Stimulated activated naive B cell treated with anti-CD40 and anti-IgM and Interleukin-4, amounts not matched to agents 10 μg/mL and 1 μg/mL and 100 μg/mL, for 72 hours (primary cell): ENCODE data around the gene DIO2.

Experiments used
- ATAC-seq, 2 donors: fragments of 150-1000 bp; cut with Tn5 transposase; replicated peaks; 2 replicates each; pipeline ENCODE4 v1.10.0; 2021; ENCODE audit warnings: moderate library complexity in 1 of 2
- DNase-seq: peaks from one replicate; pipeline ENCODE4 v3.0.0; 2021
- H3K27ac Mint-ChIP-seq: one replicate; pipeline ENCODE4 v1.8.0; 2022; ENCODE audit warnings: mild to moderate bottlenecking, mixed read lengths
- H3K27me3 Mint-ChIP-seq, 2 donors: one replicate each; pipeline ENCODE4 v1.8.0; 2022; ENCODE audit warnings: mixed read lengths in 2 of 2
- H3K36me3 Mint-ChIP-seq, 2 donors: one replicate each; pipeline ENCODE4 v1.8.0; 2022; ENCODE audit warnings: mixed read lengths in 2 of 2, mild to moderate bottlenecking in 1 of 2
- H3K4me1 Mint-ChIP-seq, 2 donors: one replicate each; pipeline ENCODE4 v1.8.0; 2022; ENCODE audit warnings: mixed read lengths in 2 of 2, mild to moderate bottlenecking in 1 of 2
- H3K4me3 Mint-ChIP-seq, 2 donors: one replicate each; pipeline ENCODE4 v1.8.0; 2022; ENCODE audit warnings: mild to moderate bottlenecking in 2 of 2, mixed read lengths in 2 of 2, moderate library complexity in 1 of 2
- H3K9me3 Mint-ChIP-seq, 2 donors: one replicate each; pipeline ENCODE4 v1.8.0; 2022; ENCODE audit warnings: mixed read lengths in 2 of 2, mild to moderate bottlenecking in 1 of 2

Gene DIO2

GRCh38 chr14:80211153-80212022 is at the start of gene DIO2:
Gene DIO2, minus strand, starts transcription at chr14:80211504. Its CDS starts 32 bp downstream, at chr14:80211472.
- H3K36me3 Mint-ChIP-seq: no peaks in the 10 kb centered on the region
- H3K4me3 Mint-ChIP-seq: no peak within 1 kb of the TSS
- ATAC-seq (no peak), DNase-seq (no peak)
- H3K9me3 Mint-ChIP-seq: peaks cover 0 to 3% of the 10 kb centered on the region in 2 donors
- H3K27ac Mint-ChIP-seq: peak within 1 kb of the TSS; percentile 10
- H3K4me1 Mint-ChIP-seq: peaks cover 3 to 6% of the 10 kb centered on the region in 2 donors
- peaks cover 5 to 8% of the 10 kb centered on the region in 2 donors for H3K27me3 Mint-ChIP-seq

GRCh38 chr14:80260645-80261044 is 49.3 kb upstream of the DIO2 start:
- ATAC-seq (no peak), DNase-seq (no peak)
- Mint-ChIP-seq H3K27me3 (no peaks in the 10 kb centered on the region), H3K9me3 (peaks cover 0 to 6% of the 10 kb centered on the region in 2 donors), H3K27ac (no peak overlapping the region), H3K36me3 (no peaks in the 10 kb centered on the region), H3K4me1 (no peaks in the 10 kb centered on the region), H3K4me3 (no peak overlapping the region)

DNA sequence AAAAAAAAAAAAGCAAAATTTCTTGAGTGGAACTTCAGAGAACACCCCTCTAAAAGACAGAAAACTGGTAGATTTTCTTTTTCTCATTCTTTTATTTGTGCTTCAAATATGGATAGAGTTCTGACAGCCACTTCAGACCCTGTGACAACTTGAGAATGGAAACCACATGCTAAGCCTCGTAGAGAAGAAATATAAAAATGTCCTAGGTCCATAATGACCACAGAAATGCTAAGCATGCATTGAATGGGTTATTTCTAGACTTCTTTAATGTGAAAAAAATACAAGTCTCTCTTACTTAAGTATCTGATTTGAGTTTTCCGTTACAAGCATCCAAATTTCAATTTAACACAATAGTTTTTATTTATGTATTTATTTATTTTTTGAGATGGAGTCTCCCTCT is 28.3 kb upstream of the DIO2 start:
- Mint-ChIP-seq H3K27me3 (no peaks in the 10 kb centered on the region), H3K4me3 (no peak overlapping the region), H3K27ac (no peak overlapping the region), H3K36me3 (peaks cover 0 to 4% of the 10 kb centered on the region in 2 donors), H3K9me3 (peaks cover 13 to 20% of the 10 kb centered on the region in 2 donors), H3K4me1 (no peaks in the 10 kb centered on the region)
- DNase-seq (no peak), ATAC-seq (no peak)

DNA sequence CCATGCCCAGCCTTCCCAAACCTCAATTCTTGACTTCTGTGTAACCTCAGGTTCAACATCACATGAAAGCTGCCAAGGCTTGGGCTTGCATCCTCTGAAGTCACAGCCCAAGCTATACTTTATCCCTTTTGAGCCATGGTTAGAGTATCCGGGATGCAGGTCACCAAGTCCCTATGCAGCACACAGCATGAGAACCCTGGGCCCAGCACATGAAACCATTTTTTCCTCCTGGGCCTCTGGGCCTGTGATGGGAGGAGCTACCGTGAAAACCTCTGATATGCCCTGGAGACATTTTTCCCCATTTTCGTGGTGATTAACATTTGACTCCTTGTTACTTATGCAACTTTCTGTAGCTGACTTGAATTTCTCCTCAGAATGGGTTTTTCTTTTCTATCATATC is 25.8 kb upstream of the DIO2 start:
- DNase-seq (no peak), ATAC-seq (no peak)
- Mint-ChIP-seq H3K4me1 (no peaks in the 10 kb centered on the region), H3K27ac (no peak overlapping the region), H3K27me3 (no peaks in the 10 kb centered on the region), H3K4me3 (no peak overlapping the region), H3K36me3 (peaks cover 0 to 4% of the 10 kb centered on the region in 2 donors), H3K9me3 (peaks cover 14 to 21% of the 10 kb centered on the region in 2 donors)

GRCh38 chr14:80233470-80234089 is 22.3 kb upstream of the DIO2 start:
- Mint-ChIP-seq H3K36me3 (peaks cover 0 to 4% of the 10 kb centered on the region in 2 donors), H3K9me3 (peaks cover 13 to 21% of the 10 kb centered on the region in 2 donors)
- no peak for ATAC-seq

DNA sequence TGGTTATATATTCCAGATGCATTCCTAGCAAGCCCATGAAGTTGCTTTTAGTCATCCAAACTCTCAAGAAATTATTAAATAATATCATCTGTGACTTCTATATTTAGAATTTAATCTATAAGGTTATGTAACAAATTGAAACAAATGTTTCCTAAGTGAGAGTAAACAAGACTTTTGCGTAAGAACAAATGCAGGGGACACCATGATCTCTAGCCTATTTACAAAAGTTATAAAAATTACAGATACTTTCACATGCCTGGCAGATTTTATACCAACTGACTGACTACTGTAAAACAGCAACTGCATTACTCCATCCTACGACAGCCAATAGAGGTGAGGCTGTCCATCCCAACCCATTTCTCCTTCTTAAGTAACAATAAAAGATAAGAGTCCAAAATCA is 20.4 kb upstream of the DIO2 start:
- Mint-ChIP-seq H3K4me1 (no peaks in the 10 kb centered on the region), H3K36me3 (no peaks in the 10 kb centered on the region), H3K9me3 (peaks cover 11 to 13% of the 10 kb centered on the region in 2 donors), H3K27me3 (no peaks in the 10 kb centered on the region), H3K27ac (no peak overlapping the region), H3K4me3 (no peak overlapping the region)
- no peak for DNase-seq
- no peak for ATAC-seq

More at GRCh38 chr14:80233470-80234089, 22.3 kb upstream of the DIO2 start:
- no peak overlapping the region for H3K27ac Mint-ChIP-seq
- DNase-seq: no peak
- no peaks in the 10 kb centered on the region for H3K4me1 Mint-ChIP-seq
- H3K27me3 Mint-ChIP-seq: no peaks in the 10 kb centered on the region
- no peak overlapping the region for H3K4me3 Mint-ChIP-seq

- peaks cover 0 to 6% of the 10 kb centered on the region in 2 donors for H3K9me3 Mint-ChIP-seq
- no peaks in the 10 kb centered on the region for H3K27me3 Mint-ChIP-seq
- H3K27ac Mint-ChIP-seq: no peak overlapping the region
- no peak overlapping the region for H3K4me3 Mint-ChIP-seq
- ATAC-seq: no peak
- DNase-seq: no peak
- no peaks in the 10 kb centered on the region for H3K36me3 Mint-ChIP-seq
- H3K4me1 Mint-ChIP-seq: no peaks in the 10 kb centered on the region
These were observed 12.6 kb upstream of the DIO2 start for GRCh38 chr14:80223696-80224465.

DNA sequence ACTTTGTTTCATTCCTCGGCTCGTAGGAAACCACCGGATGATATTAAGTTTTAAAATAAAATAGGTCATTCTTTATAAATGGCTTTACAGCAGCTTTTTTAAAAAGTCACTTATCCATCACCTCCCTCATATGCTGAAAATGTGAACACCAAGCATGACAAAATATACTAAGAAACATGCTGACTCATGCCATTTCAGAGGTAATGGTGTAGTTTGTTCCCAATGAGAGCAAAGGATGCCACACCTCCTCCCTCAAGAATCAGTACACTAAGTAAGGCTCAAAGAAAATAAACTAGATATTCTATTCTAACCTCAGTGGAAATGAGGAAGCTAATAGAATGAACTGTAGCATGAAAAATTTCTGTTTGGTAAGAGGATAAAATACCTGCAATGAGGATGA is 5.5 kb upstream of the DIO2 start:
- Mint-ChIP-seq H3K27ac (no peak overlapping the region), H3K36me3 (no peaks in the 10 kb centered on the region), H3K9me3 (peaks cover 0 to 1% of the 10 kb centered on the region in 2 donors), H3K4me3 (no peak overlapping the region), H3K27me3 (peaks cover 0 to 4% of the 10 kb centered on the region in 2 donors), H3K4me1 (peaks cover 3 to 4% of the 10 kb centered on the region in 2 donors)
- no peak for DNase-seq
- ATAC-seq: no peak

- Mint-ChIP-seq H3K27ac (no peak overlapping the region), H3K4me1 (peaks cover 3 to 6% of the 10 kb centered on the region in 2 donors), H3K9me3 (peaks cover 0 to 1% of the 10 kb centered on the region in 2 donors), H3K36me3 (no peaks in the 10 kb centered on the region), H3K27me3 (peaks cover 3 to 5% of the 10 kb centered on the region in 2 donors), H3K4me3 (no peak overlapping the region)
- ATAC-seq (no peak), DNase-seq (no peak)
These were observed 4.7 kb upstream of the DIO2 start for GRCh38 chr14:80215756-80216581.

GRCh38 chr14:80215081-80215480 is 3.8 kb upstream of the DIO2 start:
- no peak overlapping the region for H3K27ac Mint-ChIP-seq
- H3K4me3 Mint-ChIP-seq: no peak overlapping the region
- DNase-seq: no peak

DNA sequence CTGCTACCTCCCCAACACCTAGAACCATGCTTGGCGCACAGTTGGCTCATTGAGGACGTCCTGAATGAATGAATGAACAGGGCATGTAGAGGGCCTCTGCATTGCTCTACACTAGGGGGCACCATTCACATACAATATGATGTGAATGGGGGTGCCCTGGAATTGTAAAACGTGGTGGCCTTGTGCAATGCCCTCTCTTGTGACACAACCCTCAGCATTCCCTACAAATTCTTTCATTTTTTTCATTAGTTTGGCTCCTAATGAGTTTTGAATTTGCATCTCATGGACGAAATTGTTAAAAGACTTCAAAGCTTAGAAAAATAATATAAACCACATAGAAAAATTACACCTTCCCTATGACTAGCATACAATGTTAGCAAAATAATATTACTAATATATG is 2.3 kb upstream of the DIO2 start:
- Mint-ChIP-seq H3K4me1 (peaks cover 3 to 6% of the 10 kb centered on the region in 2 donors), H3K9me3 (peaks cover 0 to 3% of the 10 kb centered on the region in 2 donors), H3K27ac (no peak overlapping the region), H3K4me3 (no peak overlapping the region), H3K27me3 (peaks cover 5 to 8% of the 10 kb centered on the region in 2 donors), H3K36me3 (no peaks in the 10 kb centered on the region)
- DNase-seq (no peak), ATAC-seq (peak; percentile 44 to 48)

More at GRCh38 chr14:80215081-80215480, 3.8 kb upstream of the DIO2 start:
- Mint-ChIP-seq H3K4me1 (peaks cover 3 to 6% of the 10 kb centered on the region in 2 donors), H3K9me3 (peaks cover 0 to 4% of the 10 kb centered on the region in 2 donors), H3K36me3 (no peaks in the 10 kb centered on the region), H3K27me3 (peaks cover 5 to 8% of the 10 kb centered on the region in 2 donors)
- no peak for ATAC-seq

DNA sequence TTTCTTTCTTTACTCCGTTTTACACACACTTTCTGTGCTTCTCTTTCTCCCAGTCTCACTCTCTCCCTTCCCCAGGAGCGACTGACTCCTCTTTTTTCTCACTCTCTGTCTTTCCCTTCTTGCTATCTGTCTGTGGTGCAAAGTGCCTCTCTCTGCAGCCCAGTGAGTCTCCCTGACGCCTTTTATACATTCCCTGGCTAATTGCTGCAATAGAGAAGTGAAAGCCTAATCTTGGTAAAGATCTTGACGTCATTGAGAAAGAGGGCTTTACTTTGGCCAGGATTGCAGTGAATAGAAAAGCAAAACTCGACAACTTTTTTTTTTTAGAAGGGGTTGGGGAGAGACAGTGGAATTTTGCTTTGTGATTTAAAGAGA is 706 bp upstream of the DIO2 start:
- DNase-seq: no peak
- Mint-ChIP-seq H3K4me3 (no peak overlapping the region), H3K27ac (peak overlapping the region; percentile 10), H3K4me1 (peaks cover 3 to 6% of the 10 kb centered on the region in 2 donors), H3K9me3 (peaks cover 0 to 3% of the 10 kb centered on the region in 2 donors), H3K27me3 (peaks cover 5 to 8% of the 10 kb centered on the region in 2 donors), H3K36me3 (no peaks in the 10 kb centered on the region)
- ATAC-seq: peak; percentile 33 to 51

- ATAC-seq (peak in 1 of 2 donors; percentile 6), DNase-seq (no peak)
- H3K4me3 Mint-ChIP-seq: no peak overlapping the region
- H3K9me3 Mint-ChIP-seq: peaks cover 0 to 3% of the 10 kb centered on the region in 2 donors
- no peaks in the 10 kb centered on the region for H3K36me3 Mint-ChIP-seq
- H3K27ac Mint-ChIP-seq: no peak overlapping the region
- peaks cover 3 to 6% of the 10 kb centered on the region in 2 donors for H3K4me1 Mint-ChIP-seq
- peaks cover 5 to 8% of the 10 kb centered on the region in 2 donors for H3K27me3 Mint-ChIP-seq
These were observed 2.8 kb downstream of the DIO2 start for GRCh38 chr14:80208461-80208860.
